Liver (tissue), 9 donors: Measurements from ENCODE around the gene FKBP14. TPM values are rescaled to one million over a fixed set of nuclear protein-coding genes. Genes with fewer than 3 reads are reported as not detected.

Experiments used
- DNase-seq: peaks from one replicate; pipeline ENCODE4 v3.0.0-alpha.2; 2017; ENCODE audit warnings: low spot score
- H3K27ac ChIP-seq, 2 donors: one replicate each; pipeline ENCODE4 v1.7.0; 2013; ENCODE audit warnings: inconsistent platforms in 2 of 2, low read length in 2 of 2, control low read depth in 1 of 2, low read depth in 1 of 2, mild to moderate bottlenecking in 1 of 2
- H3K27me3 ChIP-seq, 4 donors: one replicate each; pipeline versions ENCODE4 v1.6.1 to v1.7.0; 2013; ENCODE audit warnings: low read length in 3 of 4, inconsistent platforms in 1 of 4, mild to moderate bottlenecking in 1 of 4, moderate library complexity in 1 of 4; ENCODE audit not compliant: control insufficient read depth in 4 of 4, insufficient read depth in 4 of 4
- H3K36me3 ChIP-seq, 4 donors: one replicate each; pipeline versions ENCODE4 v1.6.1 to v1.7.0; 2013; ENCODE audit warnings: low read length in 3 of 4, mild to moderate bottlenecking in 3 of 4, low read depth in 1 of 4, moderate library complexity in 1 of 4; ENCODE audit not compliant: control insufficient read depth in 4 of 4, insufficient read depth in 3 of 4
- H3K4me1 ChIP-seq, 4 donors: one replicate each; pipeline versions ENCODE4 v1.6.1 to v1.7.0; 2013; ENCODE audit warnings: low read length in 3 of 4, mild to moderate bottlenecking in 3 of 4, moderate library complexity in 1 of 4; ENCODE audit not compliant: control insufficient read depth in 4 of 4, insufficient read depth in 4 of 4
- H3K4me3 ChIP-seq, 3 donors: one replicate each; pipeline versions ENCODE4 v1.6.1 to v1.7.0; 2013; ENCODE audit warnings: low read length in 3 of 3, control low read depth in 1 of 3, low read depth in 1 of 3, mild to moderate bottlenecking in 1 of 3
- H3K9ac ChIP-seq, 2 donors: one replicate each; pipeline ENCODE4 v1.7.0; 2013; ENCODE audit warnings: low read length in 2 of 2, mild to moderate bottlenecking in 2 of 2, moderate library complexity in 2 of 2, control low read depth in 1 of 2, low read depth in 1 of 2
- H3K9me3 ChIP-seq, 4 donors: one replicate each; pipeline versions ENCODE4 v1.6.1 to v1.7.0; 2013; ENCODE audit warnings: low read length in 3 of 4; ENCODE audit not compliant: control insufficient read depth in 4 of 4
- ATF3 ChIP-seq: IDR thresholded peaks from 2 replicates; pipeline ENCODE4 v1.6.1; 2016; ENCODE audit warnings: antibody characterized with exemption
- CTCF ChIP-seq: fragments of 150-350 bp; IDR thresholded peaks from 2 replicates; pipeline ENCODE4 v1.5.1; 2017; ENCODE audit warnings: improper control_type of control experiment, low read depth, low read length; ENCODE audit not compliant: missing input control
- EGR1 ChIP-seq, 2 donors: IDR thresholded peaks; 2 replicates each; pipeline ENCODE4 v1.6.1; 2016 to 2018; ENCODE audit warnings: antibody characterized with exemption in 2 of 2, low read depth in 2 of 2
- FOXA1 ChIP-seq: IDR thresholded peaks from 2 replicates; pipeline ENCODE4 v1.6.1; 2016; ENCODE audit warnings: antibody characterized with exemption
- FOXA2 ChIP-seq: IDR thresholded peaks from 2 replicates; pipeline ENCODE4 v1.6.1; 2016; ENCODE audit warnings: antibody characterized with exemption
- GABPA ChIP-seq, 2 donors: IDR thresholded peaks in 1 of 2; conservative IDR thresholded peaks in 1 of 2; 2 replicates each; pipeline ENCODE4 v1.6.1; 2016; ENCODE audit warnings: antibody characterized with exemption in 2 of 2, mild to moderate bottlenecking in 1 of 2, moderate library complexity in 1 of 2
- HNF4A ChIP-seq, 2 donors: conservative IDR thresholded peaks; 2 replicates each; pipeline ENCODE4 v1.6.1; 2016; ENCODE audit warnings: antibody characterized with exemption in 2 of 2, mild to moderate bottlenecking in 2 of 2
- HNF4G ChIP-seq: IDR thresholded peaks from 2 replicates; pipeline ENCODE4 v1.6.1; 2016; ENCODE audit warnings: antibody characterized with exemption
- JUND ChIP-seq, 2 donors: IDR thresholded peaks; 2 replicates each; pipeline ENCODE4 v1.6.1; 2016; ENCODE audit warnings: antibody characterized with exemption in 2 of 2
- MAX ChIP-seq: IDR thresholded peaks from 2 replicates; pipeline ENCODE4 v1.6.1; 2016; ENCODE audit warnings: antibody characterized with exemption
- NR2F2 ChIP-seq: IDR thresholded peaks from 2 replicates; pipeline ENCODE4 v1.6.1; 2016; ENCODE audit warnings: antibody characterized with exemption
- RAD21 ChIP-seq, 2 donors: IDR thresholded peaks; 2 replicates each; pipeline ENCODE4 v1.6.1; 2016; ENCODE audit warnings: antibody characterized with exemption in 2 of 2, mild to moderate bottlenecking in 2 of 2
- REST ChIP-seq: IDR thresholded peaks from 2 replicates; pipeline ENCODE4 v1.6.1; 2016; ENCODE audit warnings: antibody characterized with exemption, mild to moderate bottlenecking
- RXRA ChIP-seq, 2 donors: IDR thresholded peaks; 2 replicates each; pipeline ENCODE4 v1.6.1; 2017 to 2018; ENCODE audit warnings: antibody characterized with exemption in 2 of 2, mild to moderate bottlenecking in 1 of 2
- YY1 ChIP-seq: IDR thresholded peaks from 2 replicates; pipeline ENCODE4 v1.6.1; 2016; ENCODE audit warnings: antibody characterized with exemption, mild to moderate bottlenecking
- ZBTB33 ChIP-seq: IDR thresholded peaks from 2 replicates; pipeline ENCODE4 v1.6.1; 2016; ENCODE audit warnings: antibody characterized with exemption
- WGBS: extraction: QIAGEN DNeasy Blood & Tissue Kit; methylation state at CpG from one replicate; pipeline ENCODE4 v1.1.7; 2013; 5-methylcytosine and 5-hydroxymethylcytosine counted together
- polyA plus RNA-seq, 2 donors: library from polyadenylated mRNA; stranded (reverse) in 1 of 2; unstranded in 1 of 2; fragments of 200-250 nt in 1 of 2; fragments of >200 nt in 1 of 2; fragmentation: Nextera tagmentation in 1 of 2; extraction: Ambion mirVana in 1 of 2; gene quantifications; one replicate each; pipeline versions ENCODE4 v1.2.1 to v1.2.3, GENCODE V29; 2013 to 2015
- total RNA-seq, 2 donors: library from RNA; depleted of rRNA; stranded (reverse); fragments of >200 nt; gene quantifications; one replicate each; pipeline ENCODE4 v1.2.3, GENCODE V29; 2014
- donor health status: healthy.
- donor health status: healthy.
- donor health status: healthy.
- donor health status: healthy.
- donor health status: healthy.

Gene FKBP14
- total and polyA plus RNA-seq, 4 donors, result 2.6 to 6.1 (median 3.5) TPM

GRCh38 chr7:30070052-30070451, 43.5 kb upstream of the FKBP14 start:
- Histone ChIP-seq H3K27me3 (no peaks in the 10 kb centered on the region), H3K4me1 (no peaks in the 10 kb centered on the region), H3K9ac (no peak overlapping the region), H3K4me3 (no peak overlapping the region), H3K27ac (no peak overlapping the region), H3K36me3 (peaks cover 0 to 5% (median under 1%) of the 10 kb centered on the region in 4 donors), H3K9me3 (no peaks in the 10 kb centered on the region)
- WGBS, result 0% methylated on average over 1 of the region's 1 CpG
- no peak for DNase-seq
- TF ChIP-seq MAX (no peak), REST (no peak), EGR1 (IDR thresholded peaks at IDR 0.05; ENCODE audit: low read depth in 2 of 2) (no peak), ZBTB33 (no peak), GABPA (IDR thresholded peaks at IDR 0.05 in 1 of 2, conservative IDR thresholded peaks at IDR 0.05 in 1 of 2) (no peak), FOXA1 (no peak)

GRCh38 chr7:30069096-30069867, 42.8 kb upstream of the FKBP14 start:
- no peaks in the 10 kb centered on the region for H3K27me3 ChIP-seq
- WGBS, result 92% methylated on average over 5 of the region's 5 CpGs

More at GRCh38 chr7:30069096-30069867, 42.8 kb upstream of the FKBP14 start:
- TF ChIP-seq HNF4G, result no peak
- TF ChIP-seq MAX, result no peak
- TF ChIP-seq CTCF, result no peak
- no peak for TF ChIP-seq ATF3
- no peak for TF ChIP-seq RXRA (IDR thresholded peaks at IDR 0.05)
- TF ChIP-seq FOXA1, result no peak
- TF ChIP-seq HNF4A (conservative IDR thresholded peaks at IDR 0.05), result no peak
- TF ChIP-seq JUND (IDR thresholded peaks at IDR 0.05), result no peak
- TF ChIP-seq GABPA (IDR thresholded peaks at IDR 0.05 in 1 of 2, conservative IDR thresholded peaks at IDR 0.05 in 1 of 2), result no peak
- TF ChIP-seq EGR1 (IDR thresholded peaks at IDR 0.05; ENCODE audit: low read depth in 2 of 2), result no peak
- TF ChIP-seq RAD21 (IDR thresholded peaks at IDR 0.05), result no peak
- TF ChIP-seq ZBTB33, result no peak
- no peak for TF ChIP-seq FOXA2
- no peak for TF ChIP-seq REST
- TF ChIP-seq NR2F2, result no peak
- TF ChIP-seq YY1, result no peak
- DNase-seq, result no peak
- no peaks in the 10 kb centered on the region for H3K9me3 ChIP-seq
- H3K27ac ChIP-seq, result no peak overlapping the region
- no peak overlapping the region for H3K4me3 ChIP-seq
- H3K4me1 ChIP-seq, result no peaks in the 10 kb centered on the region
- no peak overlapping the region for H3K9ac ChIP-seq
- peaks cover 0 to 5% (median 2%) of the 10 kb centered on the region in 4 donors for H3K36me3 ChIP-seq
